SK-N-SH (cell line): Measurements from ENCODE around the gene MROH2A. TPM values are rescaled to one million over a fixed set of nuclear protein-coding genes. Genes with fewer than 3 reads are reported as not detected.

Experiments used
- CTCF ChIA-PET: fragments of 300-600, 350-600 bp; formaldehyde crosslinking; extraction: SDS; loops from one replicate; lab custom pipeline; 2021; lab: Yijun Ruan, JAX
- POLR2A ChIA-PET: fragments of 350-600 bp; sonication (Branson Sonifier 250); formaldehyde crosslinking; extraction: SDS; loops from one replicate; lab custom pipeline; 2020; ENCODE audit warnings: antibody characterized with exemption, inconsistent platforms; lab: Yijun Ruan, JAX
- DNase-seq: peaks from one replicate; pipeline ENCODE4 v3.0.0; 2012
- H2AFZ ChIP-seq: fragments of 200-600 bp; sonication (generic); 2 replicates; pipeline ENCODE4 v1.8.1; 2016; ENCODE audit warnings: antibody characterized with exemption, mild to moderate bottlenecking, low read depth
- H3F3A ChIP-seq: fragments of 200-600 bp; sonication (generic); replicated peaks from 2 replicates; pipeline ENCODE3; 2016; ENCODE audit warnings: antibody characterized with exemption, mild to moderate bottlenecking; ENCODE audit not compliant: insufficient read depth
- H3K27ac ChIP-seq, 2 experiments: fragments of 200-500 bp in 1 of 2; fragments of 200-600 bp in 1 of 2; sonication (Bioruptor generic) in 1 of 2; sonication (generic), shearing (Covaris generic) in 1 of 2; 2 replicates each; pipeline versions ENCODE4 v1.5.1 to v1.6.1; 2014 to 2016; ENCODE audit warnings: low read depth in 2 of 2, inconsistent platforms in 1 of 2, low read length in 1 of 2, mild to moderate bottlenecking in 1 of 2, mixed read lengths in 1 of 2
- H3K27me3 ChIP-seq: fragments of 200-600 bp; sonication (generic), shearing (Covaris generic); 2 replicates; pipeline ENCODE4 v1.6.1; 2016; ENCODE audit warnings: mixed run types; ENCODE audit not compliant: insufficient read depth
- H3K36me3 ChIP-seq, 2 experiments: fragments of 200-500 bp in 1 of 2; fragments of 200-600 bp in 1 of 2; sonication (Bioruptor generic) in 1 of 2; sonication (generic) in 1 of 2; replicated peaks in 1 of 2; 2 replicates each; pipeline versions ENCODE3 to v1.5.1; 2014 to 2016; ENCODE audit warnings: low read length in 1 of 2, mild to moderate bottlenecking in 1 of 2; ENCODE audit not compliant: insufficient read depth in 2 of 2, control insufficient read depth in 1 of 2
- H3K4me1 ChIP-seq, 2 experiments: fragments of 200-500 bp in 1 of 2; fragments of 200-600 bp in 1 of 2; sonication (Bioruptor generic) in 1 of 2; sonication (generic), shearing (Covaris generic) in 1 of 2; 2 replicates each; pipeline versions ENCODE4 v1.5.1 to v1.6.1; 2014 to 2016; ENCODE audit warnings: low read depth in 1 of 2, low read length in 1 of 2, mixed run types in 1 of 2; ENCODE audit not compliant: insufficient read depth in 2 of 2, control insufficient read depth in 1 of 2
- H3K4me2 ChIP-seq: fragments of 200-600 bp; sonication (generic), shearing (Covaris generic); 2 replicates; pipeline ENCODE4 v1.6.1; 2017; ENCODE audit warnings: mixed run types
- H3K4me3 ChIP-seq, 2 experiments: fragments of 200-500 bp in 1 of 2; fragments of 200-600 bp in 1 of 2; sonication (Bioruptor generic) in 1 of 2; sonication (generic), shearing (Covaris generic) in 1 of 2; 2 replicates each; pipeline versions ENCODE4 v1.5.1 to v1.8.1; 2014 to 2016; ENCODE audit warnings: low read depth in 2 of 2, inconsistent platforms in 1 of 2, low read length in 1 of 2, mild to moderate bottlenecking in 1 of 2, mixed read lengths in 1 of 2, moderate library complexity in 1 of 2
- H3K79me2 ChIP-seq: fragments of 200-600 bp; sonication (generic); 2 replicates; pipeline ENCODE4 v1.8.1; 2017; ENCODE audit warnings: mild to moderate bottlenecking; ENCODE audit not compliant: insufficient read depth
- H3K9ac ChIP-seq: fragments of 200-600 bp; sonication (generic); 2 replicates; pipeline ENCODE4 v1.6.1; 2017; ENCODE audit warnings: mixed run types
- H3K9me2 ChIP-seq: fragments of 200-600 bp; sonication (generic); 2 replicates; pipeline ENCODE4 v1.6.1; 2017; ENCODE audit warnings: mixed run types
- H3K9me3 ChIP-seq: fragments of 200-600 bp; sonication (generic); 2 replicates; pipeline ENCODE4 v1.6.1; 2017; ENCODE audit warnings: mixed run types, mild to moderate bottlenecking, moderate library complexity
- H4K20me1 ChIP-seq: fragments of 200-600 bp; sonication (generic); 2 replicates; pipeline ENCODE4 v1.6.1; 2017; ENCODE audit warnings: mild to moderate bottlenecking, mixed run types; ENCODE audit not compliant: insufficient read depth
- EP300 ChIP-seq, 2 experiments: IDR thresholded peaks; 2 replicates each; pipeline versions ENCODE4 v1.4.0 to v1.6.1; 2012; ENCODE audit warnings: borderline replicate concordance in 1 of 2, low read depth in 1 of 2, low read length in 1 of 2
- FOXJ3 ChIP-seq: sonication (generic); formaldehyde crosslinking; IDR thresholded peaks from 2 replicates; pipeline ENCODE4 v1.5.1; 2020; ENCODE audit warnings: mild to moderate bottlenecking, missing genetic modification reagents
- GABPA ChIP-seq: IDR thresholded peaks from 2 replicates; pipeline ENCODE4 v1.4.0; 2012; ENCODE audit warnings: low read depth, mild to moderate bottlenecking
- GATA2 ChIP-seq: sonication (generic); formaldehyde crosslinking; IDR thresholded peaks from 2 replicates; pipeline ENCODE4 v1.5.0; 2020; ENCODE audit warnings: mild to moderate bottlenecking, missing genetic modification reagents
- NFIC ChIP-seq: IDR thresholded peaks from 2 replicates; pipeline ENCODE4 v1.4.0; 2012; ENCODE audit warnings: borderline replicate concordance
- POLR2AphosphoS5 ChIP-seq: IDR thresholded peaks from 2 replicates; pipeline ENCODE4 v1.6.1; 2012; ENCODE audit warnings: low read depth, low read length
- RCOR1 ChIP-seq: fragments of 150-350 bp; IDR thresholded peaks from 2 replicates; pipeline ENCODE4 v1.6.1; 2017; ENCODE audit warnings: antibody characterized with exemption, low read length
- REST ChIP-seq: IDR thresholded peaks from 2 replicates; pipeline ENCODE4 v1.6.1; 2012; ENCODE audit warnings: mild to moderate bottlenecking, low read depth, low read length, moderate library complexity
- RFX5 ChIP-seq: IDR thresholded peaks from 2 replicates; pipeline ENCODE4 v1.6.1; 2012; ENCODE audit warnings: mild to moderate bottlenecking, improper control_type of control experiment, low read length
- SMC3 ChIP-seq: IDR thresholded peaks from 2 replicates; pipeline ENCODE4 v1.6.1; 2012; ENCODE audit warnings: low read depth, low read length, improper control_type of control experiment
- TCF12 ChIP-seq: IDR thresholded peaks from 2 replicates; pipeline ENCODE4 v1.4.0; 2012
- WGBS: methylation state at CpG from one replicate; pipeline ENCODE4 v1.1.6; 2017; ENCODE audit warnings: low lambda C conversion rate; 5-methylcytosine and 5-hydroxymethylcytosine counted together
- polyA plus RNA-seq, 3 experiments: library from polyadenylated mRNA; depleted of rRNA; stranded (reverse); fragments of >200 nt; gene quantifications; 2 replicates each; pipeline ENCODE4 v1.2.3, GENCODE V29; 2012
- TF ChIP-seq, protein P1 (sequence below): IDR thresholded peaks from 2 replicates; pipeline ENCODE4 v1.4.0; 2012; ENCODE audit warnings: low read depth, borderline replicate concordance
- TF ChIP-seq, protein P2 (sequence below): fragments of 200-600 bp; sonication (generic); IDR thresholded peaks from 2 replicates; pipeline ENCODE4 v1.6.1; 2017; ENCODE audit warnings: antibody characterized with exemption, mild to moderate bottlenecking, moderate library complexity
- TF ChIP-seq, protein P3 (sequence below): IDR thresholded peaks from 2 replicates; pipeline ENCODE4 v1.4.0; 2012; ENCODE audit warnings: low read depth, borderline replicate concordance

The MROH2A gene
- polyA plus RNA-seq, 1 of the 3 experiments (the other 2 are of a cell fraction), result 0.02 TPM

DNA sequence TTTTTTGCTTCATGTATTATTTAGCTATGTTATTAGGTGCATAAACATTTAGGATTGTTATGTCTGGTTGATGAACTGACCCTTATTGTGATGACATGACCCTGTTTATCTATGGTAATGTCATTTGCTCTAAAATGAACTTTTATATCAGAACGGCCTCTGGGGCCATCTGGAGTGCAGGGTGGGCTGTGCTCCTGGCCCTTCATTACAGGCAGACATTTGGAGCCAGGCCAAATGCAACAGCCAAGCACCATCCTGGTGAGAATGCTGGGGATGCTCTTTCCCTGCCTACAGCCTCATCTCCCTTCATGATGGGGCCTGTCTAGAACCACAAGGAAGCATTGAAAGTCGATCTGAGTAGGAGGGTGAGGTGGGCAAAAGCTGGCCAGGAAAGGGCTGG is 38.2 kb downstream of the MROH2A start:
- Histone ChIP-seq H3K79me2 (no peaks in the 10 kb centered on the region), H3K4me2 (no peak overlapping the region), H3K9ac (no peak overlapping the region), H3K9me3 (no peaks in the 10 kb centered on the region), H2AFZ (no peak overlapping the region), H3K36me3 (no peaks in the 10 kb centered on the region), H3F3A (no peaks in the 10 kb centered on the region), H3K27ac (peak overlapping the region in 1 of 2 experiments; percentile 36; a peak in 1 of 4 replicates), H3K27me3 (no peaks in the 10 kb centered on the region), H4K20me1 (no peaks in the 10 kb centered on the region)
- POLR2A ChIA-PET, result no interaction called here
- CTCF ChIA-PET, result no interaction called here
- peak; percentile 85 for DNase-seq
- TF ChIP-seq EP300 (IDR thresholded peaks at IDR 0.05; ENCODE audit: borderline replicate concordance in 1 of 2, low read depth in 1 of 2, low read length in 1 of 2) (peak in 1 of 2 experiments; percentile 45; a peak in 1 of 4 replicates), GATA2 (CRISPR knock-in tag) (0 out of 2 replicates have a peak, but pooled peaks have one; percentile 12), NFIC (no peak), FOXJ3 (peak; percentile 47; the same call in 1 of the 2 replicates), RCOR1 (no peak), REST (no peak), TCF12 (peak; percentile 8; the same call in 1 of the 2 replicates), POLR2AphosphoS5 (no peak), RFX5 (no peak)
- TF ChIP-seq, all 33 proteins: peak for 4
- WGBS, result 7% methylated on average over 2 of the region's 2 CpGs
- peaks cover 0 to 3% of the 10 kb centered on the region in 2 experiments; a peak in 1 of 4 replicates for H3K4me1 ChIP-seq
- H3K9me2 ChIP-seq, result no peaks in the 10 kb centered on the region
- H3K4me3 ChIP-seq, result no peak overlapping the region

GRCh38 chr2:233816771-233817170 is 38.6 kb downstream of the MROH2A start:
- Histone ChIP-seq H3K9ac (no peak overlapping the region), H3K36me3 (no peaks in the 10 kb centered on the region), H3K27ac (peak overlapping the region in 1 of 2 experiments; percentile 36; a peak in 1 of 4 replicates), H3K4me2 (no peak overlapping the region), H3K79me2 (no peaks in the 10 kb centered on the region), H3K27me3 (no peaks in the 10 kb centered on the region), H3K9me3 (no peaks in the 10 kb centered on the region), H4K20me1 (no peaks in the 10 kb centered on the region), H2AFZ (no peak overlapping the region), H3K9me2 (no peaks in the 10 kb centered on the region), H3F3A (no peaks in the 10 kb centered on the region), H3K4me3 (no peak overlapping the region), H3K4me1 (peaks cover 0 to 3% of the 10 kb centered on the region in 2 experiments; a peak in 1 of 4 replicates)
- POLR2A ChIA-PET, result no interaction called here
- TF ChIP-seq, protein P1, sequence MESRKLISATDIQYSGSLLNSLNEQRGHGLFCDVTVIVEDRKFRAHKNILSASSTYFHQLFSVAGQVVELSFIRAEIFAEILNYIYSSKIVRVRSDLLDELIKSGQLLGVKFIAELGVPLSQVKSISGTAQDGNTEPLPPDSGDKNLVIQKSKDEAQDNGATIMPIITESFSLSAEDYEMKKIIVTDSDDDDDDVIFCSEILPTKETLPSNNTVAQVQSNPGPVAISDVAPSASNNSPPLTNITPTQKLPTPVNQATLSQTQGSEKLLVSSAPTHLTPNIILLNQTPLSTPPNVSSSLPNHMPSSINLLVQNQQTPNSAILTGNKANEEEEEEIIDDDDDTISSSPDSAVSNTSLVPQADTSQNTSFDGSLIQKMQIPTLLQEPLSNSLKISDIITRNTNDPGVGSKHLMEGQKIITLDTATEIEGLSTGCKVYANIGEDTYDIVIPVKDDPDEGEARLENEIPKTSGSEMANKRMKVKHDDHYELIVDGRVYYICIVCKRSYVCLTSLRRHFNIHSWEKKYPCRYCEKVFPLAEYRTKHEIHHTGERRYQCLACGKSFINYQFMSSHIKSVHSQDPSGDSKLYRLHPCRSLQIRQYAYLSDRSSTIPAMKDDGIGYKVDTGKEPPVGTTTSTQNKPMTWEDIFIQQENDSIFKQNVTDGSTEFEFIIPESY, result no peak
- TF ChIP-seq, protein P2, sequence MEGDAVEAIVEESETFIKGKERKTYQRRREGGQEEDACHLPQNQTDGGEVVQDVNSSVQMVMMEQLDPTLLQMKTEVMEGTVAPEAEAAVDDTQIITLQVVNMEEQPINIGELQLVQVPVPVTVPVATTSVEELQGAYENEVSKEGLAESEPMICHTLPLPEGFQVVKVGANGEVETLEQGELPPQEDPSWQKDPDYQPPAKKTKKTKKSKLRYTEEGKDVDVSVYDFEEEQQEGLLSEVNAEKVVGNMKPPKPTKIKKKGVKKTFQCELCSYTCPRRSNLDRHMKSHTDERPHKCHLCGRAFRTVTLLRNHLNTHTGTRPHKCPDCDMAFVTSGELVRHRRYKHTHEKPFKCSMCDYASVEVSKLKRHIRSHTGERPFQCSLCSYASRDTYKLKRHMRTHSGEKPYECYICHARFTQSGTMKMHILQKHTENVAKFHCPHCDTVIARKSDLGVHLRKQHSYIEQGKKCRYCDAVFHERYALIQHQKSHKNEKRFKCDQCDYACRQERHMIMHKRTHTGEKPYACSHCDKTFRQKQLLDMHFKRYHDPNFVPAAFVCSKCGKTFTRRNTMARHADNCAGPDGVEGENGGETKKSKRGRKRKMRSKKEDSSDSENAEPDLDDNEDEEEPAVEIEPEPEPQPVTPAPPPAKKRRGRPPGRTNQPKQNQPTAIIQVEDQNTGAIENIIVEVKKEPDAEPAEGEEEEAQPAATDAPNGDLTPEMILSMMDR, result no peak
- TF ChIP-seq, protein P3, sequence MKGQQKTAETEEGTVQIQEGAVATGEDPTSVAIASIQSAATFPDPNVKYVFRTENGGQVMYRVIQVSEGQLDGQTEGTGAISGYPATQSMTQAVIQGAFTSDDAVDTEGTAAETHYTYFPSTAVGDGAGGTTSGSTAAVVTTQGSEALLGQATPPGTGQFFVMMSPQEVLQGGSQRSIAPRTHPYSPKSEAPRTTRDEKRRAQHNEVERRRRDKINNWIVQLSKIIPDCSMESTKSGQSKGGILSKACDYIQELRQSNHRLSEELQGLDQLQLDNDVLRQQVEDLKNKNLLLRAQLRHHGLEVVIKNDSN, result no peak
- TF ChIP-seq GABPA (no peak), SMC3 (no peak)
- 88% methylated on average over 4 of the region's 4 CpGs for WGBS
- CTCF ChIA-PET, result no interaction called here
- peak; percentile 49 for DNase-seq
